ENCODE results near the gene PLXNA4.

PLXNA4 gene

DNA sequence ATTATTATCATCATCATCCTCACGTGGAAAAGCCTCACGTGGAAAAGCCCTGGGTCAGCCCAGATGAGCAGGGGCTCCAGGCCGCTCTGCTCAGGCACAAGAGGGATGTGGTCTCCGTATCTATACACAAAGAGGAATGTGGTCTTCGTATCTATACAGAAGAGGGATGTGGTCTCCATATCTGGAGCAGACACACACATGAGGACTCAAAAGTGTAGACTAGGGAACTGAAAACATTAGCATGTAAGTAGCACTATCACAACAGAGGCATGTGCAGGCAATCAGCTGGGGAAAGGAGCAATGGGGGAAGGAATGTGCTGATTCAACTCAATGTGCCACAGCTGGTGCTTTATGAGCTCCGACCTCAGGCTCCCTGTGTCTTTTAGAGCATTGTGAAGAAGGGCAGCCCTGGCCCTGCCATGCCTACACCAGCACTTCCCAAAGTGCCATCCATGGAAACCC lies 86.5 kb downstream of the PLXNA4 start:
- no peak for DNase-seq (ENCODE audit: low read depth in 1 of 2, low spot score in 1 of 2)
- TF ChIP-seq POLR2AphosphoS5 (IDR thresholded peaks at IDR 0.05; ENCODE audit: low read depth): no peak
- TF ChIP-seq, protein P1, sequence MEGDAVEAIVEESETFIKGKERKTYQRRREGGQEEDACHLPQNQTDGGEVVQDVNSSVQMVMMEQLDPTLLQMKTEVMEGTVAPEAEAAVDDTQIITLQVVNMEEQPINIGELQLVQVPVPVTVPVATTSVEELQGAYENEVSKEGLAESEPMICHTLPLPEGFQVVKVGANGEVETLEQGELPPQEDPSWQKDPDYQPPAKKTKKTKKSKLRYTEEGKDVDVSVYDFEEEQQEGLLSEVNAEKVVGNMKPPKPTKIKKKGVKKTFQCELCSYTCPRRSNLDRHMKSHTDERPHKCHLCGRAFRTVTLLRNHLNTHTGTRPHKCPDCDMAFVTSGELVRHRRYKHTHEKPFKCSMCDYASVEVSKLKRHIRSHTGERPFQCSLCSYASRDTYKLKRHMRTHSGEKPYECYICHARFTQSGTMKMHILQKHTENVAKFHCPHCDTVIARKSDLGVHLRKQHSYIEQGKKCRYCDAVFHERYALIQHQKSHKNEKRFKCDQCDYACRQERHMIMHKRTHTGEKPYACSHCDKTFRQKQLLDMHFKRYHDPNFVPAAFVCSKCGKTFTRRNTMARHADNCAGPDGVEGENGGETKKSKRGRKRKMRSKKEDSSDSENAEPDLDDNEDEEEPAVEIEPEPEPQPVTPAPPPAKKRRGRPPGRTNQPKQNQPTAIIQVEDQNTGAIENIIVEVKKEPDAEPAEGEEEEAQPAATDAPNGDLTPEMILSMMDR (IDR thresholded peaks at IDR 0.05; ENCODE audit: insufficient read depth, low read length): no peak
- TF ChIP-seq GABPA (IDR thresholded peaks at IDR 0.05; ENCODE audit: low read depth): no peak
- TF ChIP-seq SPI1 (IDR thresholded peaks at IDR 0.05; ENCODE audit: borderline replicate concordance, low read depth): no peak
- TF ChIP-seq, protein P2, sequence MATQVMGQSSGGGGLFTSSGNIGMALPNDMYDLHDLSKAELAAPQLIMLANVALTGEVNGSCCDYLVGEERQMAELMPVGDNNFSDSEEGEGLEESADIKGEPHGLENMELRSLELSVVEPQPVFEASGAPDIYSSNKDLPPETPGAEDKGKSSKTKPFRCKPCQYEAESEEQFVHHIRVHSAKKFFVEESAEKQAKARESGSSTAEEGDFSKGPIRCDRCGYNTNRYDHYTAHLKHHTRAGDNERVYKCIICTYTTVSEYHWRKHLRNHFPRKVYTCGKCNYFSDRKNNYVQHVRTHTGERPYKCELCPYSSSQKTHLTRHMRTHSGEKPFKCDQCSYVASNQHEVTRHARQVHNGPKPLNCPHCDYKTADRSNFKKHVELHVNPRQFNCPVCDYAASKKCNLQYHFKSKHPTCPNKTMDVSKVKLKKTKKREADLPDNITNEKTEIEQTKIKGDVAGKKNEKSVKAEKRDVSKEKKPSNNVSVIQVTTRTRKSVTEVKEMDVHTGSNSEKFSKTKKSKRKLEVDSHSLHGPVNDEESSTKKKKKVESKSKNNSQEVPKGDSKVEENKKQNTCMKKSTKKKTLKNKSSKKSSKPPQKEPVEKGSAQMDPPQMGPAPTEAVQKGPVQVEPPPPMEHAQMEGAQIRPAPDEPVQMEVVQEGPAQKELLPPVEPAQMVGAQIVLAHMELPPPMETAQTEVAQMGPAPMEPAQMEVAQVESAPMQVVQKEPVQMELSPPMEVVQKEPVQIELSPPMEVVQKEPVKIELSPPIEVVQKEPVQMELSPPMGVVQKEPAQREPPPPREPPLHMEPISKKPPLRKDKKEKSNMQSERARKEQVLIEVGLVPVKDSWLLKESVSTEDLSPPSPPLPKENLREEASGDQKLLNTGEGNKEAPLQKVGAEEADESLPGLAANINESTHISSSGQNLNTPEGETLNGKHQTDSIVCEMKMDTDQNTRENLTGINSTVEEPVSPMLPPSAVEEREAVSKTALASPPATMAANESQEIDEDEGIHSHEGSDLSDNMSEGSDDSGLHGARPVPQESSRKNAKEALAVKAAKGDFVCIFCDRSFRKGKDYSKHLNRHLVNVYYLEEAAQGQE (IDR thresholded peaks at IDR 0.05; ENCODE audit: insufficient replicate concordance, low read depth): no peak

DNA sequence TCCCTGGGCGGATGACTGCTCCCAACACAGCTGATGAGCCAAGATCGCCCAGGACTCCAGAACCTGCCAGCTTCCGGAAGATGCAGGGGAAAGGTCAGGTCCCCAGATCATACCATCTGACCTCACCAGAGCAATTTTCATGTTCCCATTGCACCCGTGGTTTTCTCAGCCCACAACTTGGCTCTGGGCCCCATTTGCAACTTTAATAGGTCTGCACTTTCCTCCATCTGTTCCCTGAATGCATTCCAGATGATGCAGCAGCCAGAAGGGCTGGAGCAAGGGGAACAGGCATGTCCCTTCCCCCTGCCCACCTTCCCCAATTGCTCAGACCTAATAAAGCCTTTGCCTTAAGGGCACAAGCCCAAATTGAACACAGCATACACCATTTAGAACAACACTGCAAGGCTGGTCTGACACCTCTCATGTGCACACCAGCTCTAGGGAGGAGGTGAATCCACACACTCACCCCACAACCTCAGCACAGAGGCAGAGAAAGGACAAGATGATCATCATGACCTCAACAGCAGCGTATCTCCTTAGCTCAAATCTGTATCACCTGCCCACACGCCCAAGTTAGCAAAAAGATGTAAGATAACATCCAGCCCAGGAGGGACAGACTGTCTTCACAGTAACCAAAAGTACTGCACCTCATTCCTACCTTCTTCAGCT lies 87.5 kb downstream of the PLXNA4 start:
- no peak for TF ChIP-seq POLR2AphosphoS5 (IDR thresholded peaks at IDR 0.05; ENCODE audit: low read depth)
- TF ChIP-seq GABPA (IDR thresholded peaks at IDR 0.05; ENCODE audit: low read depth): no peak
- TF ChIP-seq, protein P1 (IDR thresholded peaks at IDR 0.05; ENCODE audit: insufficient read depth, low read length): no peak
- TF ChIP-seq, protein P2 (IDR thresholded peaks at IDR 0.05; ENCODE audit: insufficient replicate concordance, low read depth): no peak
- no peak for TF ChIP-seq SPI1 (IDR thresholded peaks at IDR 0.05; ENCODE audit: borderline replicate concordance, low read depth)
- H3K27me3 ChIP-seq (ENCODE audit: insufficient read depth, poor library complexity, severe bottlenecking): no peaks in the 10 kb centered on the region
- no peak overlapping the region for H3K27ac ChIP-seq (replicated peaks)
- no peak overlapping the region for H3K4me3 ChIP-seq (replicated peaks; ENCODE audit: insufficient read depth, low read length)
- DNase-seq (ENCODE audit: low read depth in 1 of 2, low spot score in 1 of 2): no peak

More for the DNA sequence above, 86.5 kb downstream of the PLXNA4 start:
- Histone ChIP-seq H3K27me3 (ENCODE audit: insufficient read depth, poor library complexity, severe bottlenecking) (no peaks in the 10 kb centered on the region), H3K4me3 (replicated peaks; ENCODE audit: insufficient read depth, low read length) (no peak overlapping the region), H3K27ac (replicated peaks) (no peak overlapping the region)

DNA sequence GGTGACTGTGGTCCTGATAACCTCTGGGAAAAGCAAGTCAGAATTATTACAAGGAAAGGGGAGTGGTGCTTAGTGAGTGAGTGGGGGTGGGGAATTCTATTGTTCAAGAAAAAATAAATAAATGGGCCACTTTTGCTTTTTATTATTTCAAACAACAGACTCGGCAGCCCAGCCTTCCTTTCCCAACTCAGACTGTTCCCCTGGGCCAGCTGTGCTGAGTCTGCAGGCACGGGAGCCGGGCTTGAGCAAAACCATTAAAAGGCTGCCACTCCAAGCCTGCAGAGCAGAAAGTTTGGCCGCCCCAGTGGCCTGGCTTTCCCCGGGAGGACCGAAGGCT lies 90.0 kb downstream of the PLXNA4 start:
- Histone ChIP-seq H3K4me3 (replicated peaks; ENCODE audit: insufficient read depth, low read length) (no peak overlapping the region), H3K27ac (replicated peaks) (no peak overlapping the region), H3K27me3 (ENCODE audit: insufficient read depth, poor library complexity, severe bottlenecking) (no peaks in the 10 kb centered on the region)
- TF ChIP-seq GABPA (IDR thresholded peaks at IDR 0.05; ENCODE audit: low read depth) (no peak), POLR2AphosphoS5 (IDR thresholded peaks at IDR 0.05; ENCODE audit: low read depth) (no peak)
- DNase-seq (ENCODE audit: low read depth in 1 of 2, low spot score in 1 of 2): no peak

DNA sequence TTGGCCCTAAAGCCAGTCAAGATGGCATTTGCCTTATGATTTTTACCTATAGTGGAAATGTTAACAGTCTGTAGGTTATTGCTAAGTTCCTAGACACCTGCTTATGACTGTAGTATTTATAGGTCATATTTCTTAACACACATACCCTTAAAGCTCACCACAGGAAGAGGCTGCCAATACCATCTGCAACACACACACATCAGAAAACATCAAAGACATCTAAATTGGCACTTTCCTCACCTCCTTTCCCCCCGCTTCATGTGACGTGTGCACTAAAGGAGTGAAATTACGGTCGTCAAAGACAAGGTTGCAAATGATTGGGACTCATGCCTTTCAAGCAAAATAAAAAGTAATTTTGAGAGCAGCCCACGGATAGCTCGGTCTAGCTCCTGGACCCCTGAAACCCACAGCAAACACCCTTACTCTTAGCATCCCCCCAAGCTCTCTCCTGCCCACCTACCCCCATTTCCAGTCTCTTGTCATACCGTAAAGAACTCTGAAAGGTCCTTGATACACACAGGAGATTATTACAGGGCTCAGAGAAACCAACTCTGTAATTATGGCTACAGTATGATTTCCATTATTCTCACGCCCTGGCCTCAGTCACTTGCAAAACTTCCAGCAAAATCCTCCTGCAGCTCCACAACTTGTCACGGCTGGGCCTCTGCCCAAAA lies 90.5 kb downstream of the PLXNA4 start:
- no peak overlapping the region for H3K4me3 ChIP-seq (replicated peaks; ENCODE audit: insufficient read depth, low read length)
- TF ChIP-seq, protein P1 (IDR thresholded peaks at IDR 0.05; ENCODE audit: insufficient read depth, low read length): no peak
- TF ChIP-seq POLR2AphosphoS5 (IDR thresholded peaks at IDR 0.05; ENCODE audit: low read depth) (no peak), GABPA (IDR thresholded peaks at IDR 0.05; ENCODE audit: low read depth) (no peak), SPI1 (IDR thresholded peaks at IDR 0.05; ENCODE audit: borderline replicate concordance, low read depth) (no peak)
- TF ChIP-seq, protein P2 (IDR thresholded peaks at IDR 0.05; ENCODE audit: insufficient replicate concordance, low read depth): no peak
- H3K27ac ChIP-seq (replicated peaks): no peak overlapping the region
- no peak for DNase-seq (ENCODE audit: low read depth in 1 of 2, low spot score in 1 of 2)
- H3K27me3 ChIP-seq (ENCODE audit: insufficient read depth, poor library complexity, severe bottlenecking): no peaks in the 10 kb centered on the region
